Measurements from ENCODE around the gene HAPLN1.

Gene HAPLN1

DNA sequence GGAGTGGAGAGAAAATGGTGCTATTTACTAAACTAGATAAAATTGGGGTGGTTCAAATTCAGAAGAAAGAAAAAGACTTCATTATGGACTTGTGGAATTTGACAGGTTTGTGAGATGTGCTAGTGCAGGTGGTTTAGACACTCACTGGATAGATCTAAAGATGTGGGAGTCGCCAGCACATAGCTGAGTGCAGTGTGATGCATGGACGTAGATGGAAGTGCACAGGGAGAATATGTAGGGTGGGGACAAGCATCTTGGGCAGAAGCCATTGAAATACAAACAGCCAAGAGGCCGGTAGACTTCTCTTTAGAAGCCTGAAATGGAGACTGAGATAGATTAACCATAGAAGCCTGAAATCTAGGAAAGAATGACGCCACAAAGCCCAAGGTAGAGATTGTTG, 10.7 kb downstream of the HAPLN1 start:
- no peak for TF ChIP-seq CTCF (conservative IDR thresholded peaks at IDR 0.05; ENCODE audit: control insufficient read depth, insufficient read depth, low read depth, low read length)
- H3K4me3 ChIP-seq (ENCODE audit: control insufficient read depth, low read depth, low read length): no peak overlapping the region
- DNase-seq (ENCODE audit: low read depth): no peak

GRCh38 chr5:83708170-83708569, 12.5 kb downstream of the HAPLN1 start:
- H3K4me3 ChIP-seq (ENCODE audit: control insufficient read depth, low read depth, low read length): no peak overlapping the region
- TF ChIP-seq CTCF (conservative IDR thresholded peaks at IDR 0.05; ENCODE audit: control insufficient read depth, insufficient read depth, low read depth, low read length): no peak
- no peak for DNase-seq (ENCODE audit: low read depth)

DNA sequence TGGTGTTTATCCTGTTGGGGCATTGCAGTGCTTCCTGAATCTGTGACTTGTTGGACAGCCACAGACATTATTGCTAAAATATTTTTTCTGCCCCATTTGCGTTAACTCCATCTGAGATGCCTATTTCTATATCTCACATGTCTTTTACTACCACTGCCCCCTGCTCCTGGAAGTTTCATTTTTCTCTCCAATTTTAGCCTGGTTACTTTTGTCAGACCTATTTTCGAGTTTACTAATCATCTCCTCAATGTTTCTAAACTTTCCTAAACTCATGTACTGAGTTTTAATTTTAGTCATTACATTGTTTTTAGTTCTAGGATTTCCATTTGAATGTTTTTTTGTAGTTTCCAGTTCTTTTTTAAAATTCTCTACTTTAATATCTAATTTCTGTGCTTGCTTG, 17.6 kb downstream of the HAPLN1 start:
- DNase-seq (ENCODE audit: low read depth): no peak
- no peak overlapping the region for H3K4me3 ChIP-seq (ENCODE audit: control insufficient read depth, low read depth, low read length)
- TF ChIP-seq CTCF (conservative IDR thresholded peaks at IDR 0.05; ENCODE audit: control insufficient read depth, insufficient read depth, low read depth, low read length): no peak

DNA sequence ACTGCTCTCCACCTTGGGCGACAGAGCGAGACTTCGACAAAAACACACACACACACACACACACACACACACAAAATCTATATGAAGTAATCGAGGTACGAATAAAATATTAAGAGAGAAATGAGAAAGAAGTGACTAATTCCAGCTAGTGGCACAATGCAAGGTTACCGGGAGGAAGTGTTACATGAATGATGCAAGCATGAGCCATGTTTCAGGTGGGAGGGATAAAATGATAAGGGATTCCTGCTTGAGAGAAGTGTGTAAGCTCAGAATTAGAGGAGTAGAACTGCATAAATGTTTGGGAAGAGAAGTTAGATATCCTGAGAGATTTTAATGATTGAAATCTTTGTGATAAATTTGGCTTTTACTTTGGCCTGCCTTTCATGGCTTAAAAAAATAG, 18.8 kb downstream of the HAPLN1 start:
- no peak for TF ChIP-seq CTCF (conservative IDR thresholded peaks at IDR 0.05; ENCODE audit: control insufficient read depth, insufficient read depth, low read depth, low read length)
- no peak overlapping the region for H3K4me3 ChIP-seq (ENCODE audit: control insufficient read depth, low read depth, low read length)
- DNase-seq (ENCODE audit: low read depth): no peak

GRCh38 chr5:83689881-83690280, 30.8 kb downstream of the HAPLN1 start:
- DNase-seq (ENCODE audit: low read depth): no peak
- no peak overlapping the region for H3K4me3 ChIP-seq (ENCODE audit: control insufficient read depth, low read depth, low read length)
- TF ChIP-seq CTCF (conservative IDR thresholded peaks at IDR 0.05; ENCODE audit: control insufficient read depth, insufficient read depth, low read depth, low read length): no peak

DNA sequence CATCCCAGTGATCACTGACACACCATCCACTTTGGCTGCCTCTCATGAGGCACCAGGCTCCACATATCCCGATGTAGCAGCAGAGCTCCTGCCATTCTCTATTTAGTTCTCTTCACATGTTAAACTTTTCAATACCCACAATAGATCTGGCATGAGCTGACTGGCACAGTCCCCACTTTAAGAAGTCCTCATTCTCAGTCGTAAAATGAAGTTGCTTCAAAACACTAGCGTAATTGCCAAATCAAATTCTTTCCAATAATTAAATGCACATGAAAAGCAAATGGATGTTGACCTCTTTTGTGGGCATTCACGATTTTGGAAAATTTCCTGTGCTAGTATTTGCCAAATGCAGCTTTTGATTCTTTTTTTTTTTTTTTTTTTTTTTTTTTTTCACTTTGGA, 32.4 kb downstream of the HAPLN1 start:
- H3K4me3 ChIP-seq (ENCODE audit: control insufficient read depth, low read depth, low read length): no peak overlapping the region
- no peak for TF ChIP-seq CTCF (conservative IDR thresholded peaks at IDR 0.05; ENCODE audit: control insufficient read depth, insufficient read depth, low read depth, low read length)
- DNase-seq (ENCODE audit: low read depth): no peak

GRCh38 chr5:83687124-83687619, 33.5 kb downstream of the HAPLN1 start:
- no peak for DNase-seq (ENCODE audit: low read depth)
- H3K4me3 ChIP-seq (ENCODE audit: control insufficient read depth, low read depth, low read length): no peak overlapping the region
- no peak for TF ChIP-seq CTCF (conservative IDR thresholded peaks at IDR 0.05; ENCODE audit: control insufficient read depth, insufficient read depth, low read depth, low read length)
